HepG2 (cell line): ENCODE data around the gene SDE2.

Source experiments
- ESRRA ChIP-seq: sonication (generic); formaldehyde crosslinking; IDR thresholded peaks from 2 replicates; pipeline ENCODE4 v1.5.1; 2020; ENCODE audit warnings: mild to moderate bottlenecking, low read depth, missing genetic modification reagents
- FOXJ3 ChIP-seq: sonication (generic); formaldehyde crosslinking; IDR thresholded peaks from 2 replicates; pipeline ENCODE4 v1.4.0; 2020; ENCODE audit warnings: missing genetic modification reagents, mild to moderate bottlenecking, borderline replicate concordance
- SIN3A ChIP-seq: IDR thresholded peaks from 2 replicates; pipeline ENCODE4 v1.6.1; 2011; ENCODE audit warnings: low read depth, mild to moderate bottlenecking, control low read depth, low read length, borderline replicate concordance
- TF ChIP-seq, protein P1 (sequence below): sonication (generic); formaldehyde crosslinking; IDR thresholded peaks from 2 replicates; pipeline ENCODE4 v1.4.0; 2020; ENCODE audit warnings: missing genetic modification reagents
- TF ChIP-seq, protein P2 (sequence below): sonication (generic); formaldehyde crosslinking; IDR thresholded peaks from 2 replicates; pipeline ENCODE4 v1.5.0; 2020; ENCODE audit warnings: mild to moderate bottlenecking, missing genetic modification reagents

DNA sequence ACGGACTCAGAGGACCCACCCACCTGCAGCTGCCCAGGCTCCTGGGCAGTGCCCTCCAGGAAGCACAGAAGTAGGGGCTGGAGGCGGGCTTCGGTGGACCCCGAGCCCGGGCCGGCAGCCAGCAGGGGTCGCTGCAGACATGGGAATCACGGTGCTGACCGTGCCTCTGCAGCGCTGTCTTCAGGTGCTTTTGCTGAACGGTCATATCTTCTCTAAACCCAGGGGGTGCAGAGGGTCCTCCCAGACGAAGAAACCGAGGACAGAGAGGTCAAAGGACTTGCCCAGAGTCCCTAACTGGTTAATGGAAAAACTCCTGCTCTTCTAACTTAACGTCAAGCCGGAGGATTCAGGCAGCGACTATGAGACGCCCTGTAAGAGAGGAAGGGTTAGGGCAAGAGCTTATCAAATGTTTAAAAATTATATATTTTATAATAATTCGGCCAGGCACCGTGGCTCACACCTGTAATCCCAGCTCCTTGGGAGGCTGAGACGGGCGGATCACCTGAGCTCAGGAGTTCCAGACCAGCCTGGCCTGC lies 36.6 kb downstream of the SDE2 start:
- TF ChIP-seq, protein P1, sequence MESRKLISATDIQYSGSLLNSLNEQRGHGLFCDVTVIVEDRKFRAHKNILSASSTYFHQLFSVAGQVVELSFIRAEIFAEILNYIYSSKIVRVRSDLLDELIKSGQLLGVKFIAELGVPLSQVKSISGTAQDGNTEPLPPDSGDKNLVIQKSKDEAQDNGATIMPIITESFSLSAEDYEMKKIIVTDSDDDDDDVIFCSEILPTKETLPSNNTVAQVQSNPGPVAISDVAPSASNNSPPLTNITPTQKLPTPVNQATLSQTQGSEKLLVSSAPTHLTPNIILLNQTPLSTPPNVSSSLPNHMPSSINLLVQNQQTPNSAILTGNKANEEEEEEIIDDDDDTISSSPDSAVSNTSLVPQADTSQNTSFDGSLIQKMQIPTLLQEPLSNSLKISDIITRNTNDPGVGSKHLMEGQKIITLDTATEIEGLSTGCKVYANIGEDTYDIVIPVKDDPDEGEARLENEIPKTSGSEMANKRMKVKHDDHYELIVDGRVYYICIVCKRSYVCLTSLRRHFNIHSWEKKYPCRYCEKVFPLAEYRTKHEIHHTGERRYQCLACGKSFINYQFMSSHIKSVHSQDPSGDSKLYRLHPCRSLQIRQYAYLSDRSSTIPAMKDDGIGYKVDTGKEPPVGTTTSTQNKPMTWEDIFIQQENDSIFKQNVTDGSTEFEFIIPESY: no peak
- TF ChIP-seq FOXJ3 (CRISPR knock-in tag) (no peak), ESRRA (CRISPR knock-in tag) (no peak), SIN3A (no peak)
- TF ChIP-seq, protein P2, sequence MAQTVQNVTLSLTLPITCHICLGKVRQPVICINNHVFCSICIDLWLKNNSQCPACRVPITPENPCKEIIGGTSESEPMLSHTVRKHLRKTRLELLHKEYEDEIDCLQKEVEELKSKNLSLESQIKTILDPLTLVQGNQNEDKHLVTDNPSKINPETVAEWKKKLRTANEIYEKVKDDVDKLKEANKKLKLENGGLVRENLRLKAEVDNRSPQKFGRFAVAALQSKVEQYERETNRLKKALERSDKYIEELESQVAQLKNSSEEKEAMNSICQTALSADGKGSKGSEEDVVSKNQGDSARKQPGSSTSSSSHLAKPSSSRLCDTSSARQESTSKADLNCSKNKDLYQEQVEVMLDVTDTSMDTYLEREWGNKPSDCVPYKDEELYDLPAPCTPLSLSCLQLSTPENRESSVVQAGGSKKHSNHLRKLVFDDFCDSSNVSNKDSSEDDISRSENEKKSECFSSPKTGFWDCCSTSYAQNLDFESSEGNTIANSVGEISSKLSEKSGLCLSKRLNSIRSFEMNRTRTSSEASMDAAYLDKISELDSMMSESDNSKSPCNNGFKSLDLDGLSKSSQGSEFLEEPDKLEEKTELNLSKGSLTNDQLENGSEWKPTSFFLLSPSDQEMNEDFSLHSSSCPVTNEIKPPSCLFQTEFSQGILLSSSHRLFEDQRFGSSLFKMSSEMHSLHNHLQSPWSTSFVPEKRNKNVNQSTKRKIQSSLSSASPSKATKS: no peak
